K562 (cell line): ENCODE measurements around the gene FKBP3. TPM values are rescaled to one million over a fixed set of nuclear protein-coding genes. Genes with fewer than 3 reads are reported as not detected.
A peak's percentile ranks its signal among the peaks of the same experiment; 100 is the strongest.

Experiments used
- ASH1L ChIP-seq: fragments of 450-650 bp; IDR thresholded peaks from 2 replicates; pipeline ENCODE4 v1.6.1; 2018; ENCODE audit warnings: borderline replicate concordance, mild to moderate bottlenecking, low read depth; ENCODE audit not compliant: partially characterized antibody
- ATF1 ChIP-seq, 2 experiments: fragments of 450-650 bp in 1 of 2; IDR thresholded peaks; 2 replicates each; pipeline ENCODE4 v1.6.1; 2016; ENCODE audit warnings: missing compliant biosample characterization in 1 of 2, missing genetic modification characterization in 1 of 2
- CHD7 ChIP-seq: fragments of 200-600 bp; sonication (generic); IDR thresholded peaks from one replicate; pipeline ENCODE4 v1.6.1; 2012; ENCODE audit warnings: mild to moderate bottlenecking, low read depth, low read length, inconsistent platforms
- DMBX1 ChIP-seq: fragments of 250-450 bp; sonication (Bioruptor Pico); IDR thresholded peaks from 2 replicates; pipeline ENCODE4 v1.8.0; 2022; ENCODE audit warnings: inconsistent platforms, mild to moderate bottlenecking, moderate library complexity, borderline replicate concordance
- ELF1 ChIP-seq: fragments of 200-800 bp; sonication (Bioruptor generic); IDR thresholded peaks from 2 replicates; pipeline ENCODE4 v1.6.1; 2016; ENCODE audit warnings: missing genetic modification characterization, missing compliant biosample characterization
- HNRNPH1 ChIP-seq: fragments of 200-400 bp; formaldehyde crosslinking; optimal IDR thresholded peaks from 2 replicates; pipeline ENCODE3; 2017; ENCODE audit warnings: low read depth, mild to moderate bottlenecking, low read length, moderate library complexity
- RBM25 ChIP-seq: fragments of 200-400 bp; formaldehyde crosslinking; IDR thresholded peaks from 2 replicates; pipeline ENCODE4 v1.6.1; 2018; ENCODE audit warnings: low read length, low read depth, moderate library complexity; ENCODE audit not compliant: severe bottlenecking
- SOX6 ChIP-seq: fragments of 450-650 bp; IDR thresholded peaks from 2 replicates; pipeline ENCODE4 v1.6.1; 2014; ENCODE audit warnings: mild to moderate bottlenecking
- SUPT5H ChIP-seq: fragments of 450-650 bp; IDR thresholded peaks from 2 replicates; pipeline ENCODE4 v1.6.1; 2016
- ZNF274 ChIP-seq: IDR thresholded peaks from 2 replicates; pipeline ENCODE4 v1.6.1; 2011; ENCODE audit warnings: low read depth, mild to moderate bottlenecking, low read length, moderate library complexity, borderline replicate concordance
- ZNF316 ChIP-seq: fragments of 450-650 bp; IDR thresholded peaks from 2 replicates; pipeline ENCODE4 v1.6.1; 2016
- polyA plus RNA-seq, 8 experiments: library from polyadenylated mRNA; depleted of rRNA in 4 of 8; stranded (reverse) in 5 of 8; unstranded in 3 of 8; fragments of >200 nt; fragmentation: Nextera tagmentation in 2 of 8; fragmentation: Illumina TruSeq in 1 of 8; extraction: Ambion mirVana in 2 of 8; extraction: Trizol in 1 of 8; gene quantifications; 2 replicates each; pipeline versions ENCODE4 v1.2.1 to v1.2.3, GENCODE V29; 2011 to 2014; ENCODE audit warnings: inconsistent platforms in 1 of 8, missing spikeins in 1 of 8
- total RNA-seq, 7 experiments: library from RNA; depleted of rRNA in 6 of 7; stranded (reverse); fragments of >200 nt in 6 of 7; fragmentation: Illumina TruSeq in 2 of 7; extraction: Trizol in 2 of 7; gene quantifications; 2 replicates each; pipeline versions ENCODE4 v1.2.1 to v1.2.3, GENCODE V29; 2011 to 2021; ENCODE audit warnings: low replicate concordance in 1 of 7
- TF ChIP-seq, protein P1 (sequence below), 3 experiments: fragments of 200-800 bp in 1 of 3; sonication (Bioruptor generic) in 1 of 3; sonication (generic) in 1 of 3; formaldehyde crosslinking in 1 of 3; IDR thresholded peaks; 2 replicates each; pipeline versions ENCODE4 v1.6.1 to v1.8.0; 2016 to 2022; ENCODE audit warnings: mild to moderate bottlenecking in 2 of 3, missing compliant biosample characterization in 2 of 3, missing genetic modification characterization in 2 of 3, missing genetic modification reagents in 1 of 3

FKBP3 gene
- total and polyA plus RNA-seq, 9 of the 15 experiments (the other 6 are each of a cell fraction or from before 2014, with no cell fraction given), result 43.6 to 107 (median 65.2) TPM

GRCh38 chr14:45135659-45136395 lies 1.5 kb upstream of the FKBP3 start, which contains the start of gene FANCM (continued):
- no peak for TF ChIP-seq CHD7
- TF ChIP-seq SUPT5H, result peak; percentile 73
- TF ChIP-seq ZNF316, result no peak
- peak; percentile 47 for TF ChIP-seq ASH1L
- TF ChIP-seq SOX6, result peak; percentile 61; the same call in 1 of the 2 replicates
- peak; percentile 76 for TF ChIP-seq RBM25
- no peak for TF ChIP-seq ATF1 (CRISPR knock-in tag; IDR thresholded peaks at IDR 0.05)
- peak; percentile 70 for TF ChIP-seq ATF1 (tag; IDR thresholded peaks at IDR 0.05)
- no peak for TF ChIP-seq DMBX1
- no peak for TF ChIP-seq ZNF274
- no peak for TF ChIP-seq HNRNPH1
- TF ChIP-seq, protein P1, sequence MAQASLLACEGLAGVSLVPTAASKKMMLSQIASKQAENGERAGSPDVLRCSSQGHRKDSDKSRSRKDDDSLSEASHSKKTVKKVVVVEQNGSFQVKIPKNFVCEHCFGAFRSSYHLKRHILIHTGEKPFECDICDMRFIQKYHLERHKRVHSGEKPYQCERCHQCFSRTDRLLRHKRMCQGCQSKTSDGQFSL (CRISPR knock-in tag; IDR thresholded peaks at IDR 0.05), result no peak
- TF ChIP-seq, protein P1 (tag; IDR thresholded peaks at IDR 0.05), result no peak
- peak; percentile 61 for TF ChIP-seq ELF1 (tag)
